ENCODE measurements around the gene RXRA. TPM values are rescaled to one million over a fixed set of nuclear protein-coding genes. Genes with fewer than 3 reads are reported as not detected.
A peak's percentile ranks its signal among the peaks of the same experiment; 100 is the strongest.

Gene RXRA
- total RNA-seq, 1 donor from 2014 or later = 85.7 TPM

- H3K9me3 ChIP-seq = no peaks in the 10 kb centered on the region
- H3K27ac ChIP-seq = no peak overlapping the region
- H3K36me3 ChIP-seq = no peaks in the 10 kb centered on the region
- H3K4me1 ChIP-seq = peaks cover 97% of the 10 kb centered on the region
- TF ChIP-seq CTCF (IDR thresholded peaks at IDR 0.05) = no peak
- intact Hi-C loops (cut with DNase I) = no loop called here
- H3K4me3 ChIP-seq = peak overlapping the region; percentile 2
- no peak for DNase-seq
- ATAC-seq = peak in 1 of 2 donors; percentile 3
- no peaks in the 10 kb centered on the region for H3K27me3 ChIP-seq (ENCODE audit: low read depth)
These were observed 7.1 kb downstream of the RXRA start for GRCh38 chr9:134333234-134333873.

- H3K27me3 ChIP-seq (ENCODE audit: low read depth) = no peaks in the 10 kb centered on the region
- H3K4me3 ChIP-seq = no peak overlapping the region
- H3K27ac ChIP-seq = no peak overlapping the region
- no peak for DNase-seq
- no peak for TF ChIP-seq CTCF (IDR thresholded peaks at IDR 0.05)
- H3K4me1 ChIP-seq = peaks cover 97% of the 10 kb centered on the region
- no peak for ATAC-seq
- no peaks in the 10 kb centered on the region for H3K9me3 ChIP-seq
- intact Hi-C loops (cut with DNase I) = no loop called here
- no peaks in the 10 kb centered on the region for H3K36me3 ChIP-seq
These were observed 7.8 kb downstream of the RXRA start for GRCh38 chr9:134333874-134334581.

- Histone ChIP-seq H3K4me3 (no peak overlapping the region), H3K9me3 (no peaks in the 10 kb centered on the region), H3K27me3 (ENCODE audit: low read depth) (no peaks in the 10 kb centered on the region), H3K4me1 (peaks cover 97% of the 10 kb centered on the region), H3K27ac (no peak overlapping the region), H3K36me3 (no peaks in the 10 kb centered on the region)
- intact Hi-C loops (cut with DNase I) = no loop called here
- DNase-seq (no peak), ATAC-seq (no peak)
- no peak for TF ChIP-seq CTCF (IDR thresholded peaks at IDR 0.05)
These were observed 8.8 kb downstream of the RXRA start for GRCh38 chr9:134335061-134335460.

- no peak for TF ChIP-seq CTCF (IDR thresholded peaks at IDR 0.05)
- Histone ChIP-seq H3K4me3 (no peak overlapping the region), H3K27me3 (ENCODE audit: low read depth) (no peaks in the 10 kb centered on the region), H3K9me3 (no peaks in the 10 kb centered on the region), H3K4me1 (peaks cover 97% of the 10 kb centered on the region), H3K36me3 (no peaks in the 10 kb centered on the region), H3K27ac (no peak overlapping the region)
- intact Hi-C loops (cut with DNase I) = no loop called here
- DNase-seq (no peak), ATAC-seq (no peak)
These were observed 9.4 kb downstream of the RXRA start for GRCh38 chr9:134335486-134336220.

- H3K4me3 ChIP-seq = no peak overlapping the region
These were observed 10.0 kb downstream of the RXRA start for GRCh38 chr9:134336228-134336627.

More at GRCh38 chr9:134336228-134336627, 10.0 kb downstream of the RXRA start:
- DNase-seq (no peak), ATAC-seq (no peak)
- H3K27ac ChIP-seq = no peak overlapping the region
- intact Hi-C loops (cut with DNase I) = no loop called here
- no peaks in the 10 kb centered on the region for H3K27me3 ChIP-seq (ENCODE audit: low read depth)
- H3K9me3 ChIP-seq = no peaks in the 10 kb centered on the region
- peaks cover 97% of the 10 kb centered on the region for H3K4me1 ChIP-seq
- no peaks in the 10 kb centered on the region for H3K36me3 ChIP-seq
- no peak for TF ChIP-seq CTCF (IDR thresholded peaks at IDR 0.05)

Data from lower lobe of right lung (tissue), 2 donors.